ENCODE data around the gene GPR158.

Gene GPR158

DNA sequence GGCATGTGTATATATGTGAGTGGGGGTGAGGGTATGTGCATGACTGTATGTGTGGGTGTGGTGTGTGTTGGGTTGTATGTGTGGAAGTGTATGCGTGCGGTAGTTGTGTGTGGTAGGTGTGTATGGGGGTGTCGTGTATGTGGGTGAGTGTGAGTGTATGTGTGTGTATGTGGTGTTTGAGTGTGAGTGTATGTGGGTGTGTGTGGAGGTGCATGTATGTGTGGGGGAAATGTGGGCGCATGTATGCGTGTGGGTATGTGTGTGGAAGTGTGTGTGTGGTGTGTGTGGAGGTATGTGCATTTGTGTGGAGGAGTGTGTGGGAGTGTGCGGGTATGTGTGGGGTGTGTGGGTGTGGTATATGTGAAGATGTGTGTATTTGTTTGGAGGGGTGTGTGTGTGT, 269.5 kb downstream of the GPR158 start:
- TF ChIP-seq, protein P1, sequence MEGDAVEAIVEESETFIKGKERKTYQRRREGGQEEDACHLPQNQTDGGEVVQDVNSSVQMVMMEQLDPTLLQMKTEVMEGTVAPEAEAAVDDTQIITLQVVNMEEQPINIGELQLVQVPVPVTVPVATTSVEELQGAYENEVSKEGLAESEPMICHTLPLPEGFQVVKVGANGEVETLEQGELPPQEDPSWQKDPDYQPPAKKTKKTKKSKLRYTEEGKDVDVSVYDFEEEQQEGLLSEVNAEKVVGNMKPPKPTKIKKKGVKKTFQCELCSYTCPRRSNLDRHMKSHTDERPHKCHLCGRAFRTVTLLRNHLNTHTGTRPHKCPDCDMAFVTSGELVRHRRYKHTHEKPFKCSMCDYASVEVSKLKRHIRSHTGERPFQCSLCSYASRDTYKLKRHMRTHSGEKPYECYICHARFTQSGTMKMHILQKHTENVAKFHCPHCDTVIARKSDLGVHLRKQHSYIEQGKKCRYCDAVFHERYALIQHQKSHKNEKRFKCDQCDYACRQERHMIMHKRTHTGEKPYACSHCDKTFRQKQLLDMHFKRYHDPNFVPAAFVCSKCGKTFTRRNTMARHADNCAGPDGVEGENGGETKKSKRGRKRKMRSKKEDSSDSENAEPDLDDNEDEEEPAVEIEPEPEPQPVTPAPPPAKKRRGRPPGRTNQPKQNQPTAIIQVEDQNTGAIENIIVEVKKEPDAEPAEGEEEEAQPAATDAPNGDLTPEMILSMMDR (IDR thresholded peaks at IDR 0.05; ENCODE audit: low read depth, low read length) = no peak
- no peak overlapping the region for H3K4me3 ChIP-seq (ENCODE audit: low read depth, low read length)

DNA sequence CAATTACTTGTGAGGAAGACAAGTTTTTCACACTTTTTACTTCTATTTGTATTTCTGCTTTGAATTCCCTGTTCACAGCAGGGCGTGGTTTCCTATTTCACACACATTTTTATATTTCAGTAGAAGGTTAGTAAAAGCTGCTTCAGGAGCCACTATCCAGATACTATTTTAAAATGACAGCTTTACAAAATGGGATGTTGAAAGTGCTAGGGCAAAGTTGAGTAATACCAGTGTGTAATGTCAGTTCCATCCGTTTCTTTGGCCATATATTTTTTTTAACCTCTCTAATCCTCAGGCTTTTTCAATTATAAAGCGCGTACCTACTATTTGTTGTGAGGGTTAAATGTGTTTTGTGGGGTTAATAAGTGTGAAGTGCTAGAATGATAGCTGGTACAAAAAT, 276.6 kb downstream of the GPR158 start:
- H3K4me1 ChIP-seq = no peaks in the 10 kb centered on the region
- H3K36me3 ChIP-seq = no peaks in the 10 kb centered on the region
- DNase-seq = no peak
- H3K9me3 ChIP-seq = no peaks in the 10 kb centered on the region
- H3K4me3 ChIP-seq (ENCODE audit: low read depth, low read length) = no peak overlapping the region
- no peaks in the 10 kb centered on the region for H3K27me3 ChIP-seq
- TF ChIP-seq, protein P1 (IDR thresholded peaks at IDR 0.05; ENCODE audit: low read depth, low read length) = no peak

More for the DNA sequence above, 269.5 kb downstream of the GPR158 start:
- no peak for DNase-seq
- H3K9me3 ChIP-seq = no peaks in the 10 kb centered on the region
- no peaks in the 10 kb centered on the region for H3K27me3 ChIP-seq
- H3K4me1 ChIP-seq = no peaks in the 10 kb centered on the region; the same call in 1 of the 2 replicates
- H3K36me3 ChIP-seq = no peaks in the 10 kb centered on the region

DNA sequence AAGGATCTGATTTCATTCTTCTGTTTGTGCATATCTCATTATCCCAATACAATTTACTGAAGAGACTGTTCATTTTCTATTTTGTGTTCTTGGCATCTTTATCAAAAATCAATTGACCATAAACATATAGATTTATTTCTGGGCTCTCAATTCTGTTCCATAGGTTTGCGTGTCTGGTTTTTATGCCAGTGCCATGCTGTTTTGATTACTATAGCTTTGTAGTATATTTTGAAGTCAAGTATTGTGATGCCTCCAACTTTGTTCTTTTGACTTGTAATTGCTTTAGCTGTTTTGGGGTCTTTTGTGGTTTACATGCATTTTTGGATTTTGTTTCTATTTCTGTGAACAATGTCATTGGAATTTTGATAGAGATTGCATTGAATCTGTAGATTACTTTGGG, 278.8 kb downstream of the GPR158 start:
- Histone ChIP-seq H3K4me1 (no peaks in the 10 kb centered on the region), H3K27me3 (no peaks in the 10 kb centered on the region), H3K9me3 (no peaks in the 10 kb centered on the region), H3K4me3 (ENCODE audit: low read depth, low read length) (no peak overlapping the region), H3K36me3 (no peaks in the 10 kb centered on the region)
- TF ChIP-seq, protein P1 (IDR thresholded peaks at IDR 0.05; ENCODE audit: low read depth, low read length) = no peak
- DNase-seq = no peak

DNA sequence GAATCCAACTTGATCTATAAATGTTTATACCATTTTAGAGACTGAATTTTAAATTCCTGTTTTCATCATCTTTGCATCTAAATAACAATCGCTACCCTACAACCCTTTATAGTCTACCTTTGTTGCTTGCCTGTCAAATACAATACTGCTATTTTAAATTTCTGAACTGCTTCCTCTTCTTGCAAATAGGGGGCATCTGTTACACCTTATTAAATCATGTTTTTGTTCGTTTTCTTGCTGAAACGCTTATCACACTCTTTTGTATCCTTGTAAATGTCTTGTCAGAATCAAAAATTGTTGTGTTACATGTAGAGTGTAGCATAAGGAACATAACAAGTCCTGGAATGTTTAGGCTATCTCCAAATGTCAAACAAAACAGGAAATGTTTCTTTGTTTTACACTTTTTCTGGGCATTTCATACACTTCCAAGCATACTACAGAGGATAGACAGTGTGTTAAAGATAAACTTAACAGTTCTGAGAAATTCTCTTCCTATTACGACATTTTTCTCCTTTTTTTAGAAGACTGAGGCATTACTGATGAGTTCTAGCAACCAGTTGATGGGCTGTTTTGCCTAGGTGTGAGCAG, 281.3 kb downstream of the GPR158 start:
- no peaks in the 10 kb centered on the region for H3K27me3 ChIP-seq
- TF ChIP-seq, protein P1 (IDR thresholded peaks at IDR 0.05; ENCODE audit: low read depth, low read length) = no peak
- DNase-seq = no peak
- H3K36me3 ChIP-seq = no peaks in the 10 kb centered on the region
- H3K4me1 ChIP-seq = no peaks in the 10 kb centered on the region
- H3K9me3 ChIP-seq = no peaks in the 10 kb centered on the region
- H3K4me3 ChIP-seq (ENCODE audit: low read depth, low read length) = no peak overlapping the region

DNA sequence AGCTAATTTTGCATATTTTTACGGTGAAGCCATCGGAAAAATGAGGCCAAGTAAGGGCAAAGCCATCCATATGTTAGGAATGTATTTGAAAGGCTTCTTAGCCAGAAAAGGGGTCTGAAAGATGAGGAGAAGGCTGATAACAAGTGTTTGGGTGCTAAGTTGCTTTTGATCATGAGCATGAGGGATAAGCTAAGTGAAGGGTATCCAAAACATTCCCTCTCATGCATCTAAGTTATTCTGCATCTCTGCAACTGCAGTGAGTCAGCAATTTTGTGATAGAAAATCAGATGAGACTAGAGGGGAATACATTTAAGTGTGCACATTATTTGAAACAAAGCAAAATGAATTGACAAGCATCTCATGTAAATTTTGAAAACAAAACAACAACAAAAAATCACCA, 282.8 kb downstream of the GPR158 start:
- Histone ChIP-seq H3K4me1 (no peaks in the 10 kb centered on the region), H3K36me3 (no peaks in the 10 kb centered on the region), H3K27me3 (no peaks in the 10 kb centered on the region), H3K4me3 (ENCODE audit: low read depth, low read length) (no peak overlapping the region), H3K9me3 (no peaks in the 10 kb centered on the region)
- TF ChIP-seq, protein P1 (IDR thresholded peaks at IDR 0.05; ENCODE audit: low read depth, low read length) = no peak
- DNase-seq = no peak

DNA sequence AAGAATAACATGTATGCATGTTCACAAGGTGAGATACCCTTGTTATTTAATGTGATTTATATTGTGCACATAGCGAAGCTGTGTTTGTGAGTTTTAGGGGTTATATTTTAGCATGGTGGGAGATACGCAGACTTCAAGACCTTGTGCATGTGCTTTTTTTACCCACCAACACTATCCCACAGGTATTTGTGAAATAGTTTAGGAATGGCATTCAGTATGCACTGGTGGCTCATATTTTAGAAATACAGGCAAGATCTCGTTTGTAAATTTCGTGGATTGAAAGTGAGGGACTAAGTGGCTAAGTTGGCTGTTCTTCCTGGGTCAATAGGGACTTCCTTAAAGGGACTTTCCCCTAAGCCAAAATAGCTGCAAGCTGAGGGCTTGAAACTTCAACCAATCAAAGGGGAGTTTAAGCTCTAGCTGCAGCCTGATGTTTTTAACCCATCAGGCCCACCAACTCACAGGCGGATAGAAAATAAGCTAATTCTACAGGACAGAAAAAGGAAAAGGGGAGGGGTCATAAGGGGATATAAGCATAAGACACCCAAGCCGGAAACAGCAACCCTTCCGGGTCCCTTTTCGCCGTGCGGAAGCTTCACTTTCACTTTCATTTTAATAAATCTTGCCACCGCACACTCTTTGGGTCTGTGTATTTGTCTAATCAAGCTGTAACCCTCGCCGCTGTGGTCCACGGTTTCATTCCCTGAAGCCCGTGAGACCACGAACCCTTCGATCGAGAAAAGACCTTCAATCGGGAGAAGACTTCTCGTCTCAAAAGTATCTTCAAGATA, 291.0 kb downstream of the GPR158 start:
- TF ChIP-seq, protein P1 (IDR thresholded peaks at IDR 0.05; ENCODE audit: low read depth, low read length) = no peak
- Histone ChIP-seq H3K4me1 (no peaks in the 10 kb centered on the region), H3K36me3 (no peaks in the 10 kb centered on the region), H3K27me3 (no peaks in the 10 kb centered on the region), H3K9me3 (no peaks in the 10 kb centered on the region), H3K4me3 (ENCODE audit: low read depth, low read length) (peak overlapping the region; percentile 26)
- DNase-seq = no peak

All from BE2C (cell line).